GM18873 (cell line): Measurements from ENCODE around the gene ENPP1.
"Not testable (repeated sequence)": the region's sequence is repeated elsewhere in the genome, so short reads cannot be mapped to it uniquely, and the experiment has no call there.

Source experiments
- ATAC-seq: cut with Tn5 transposase; IDR thresholded peaks from one replicate; pipeline ENCODE4 v1.9.1; 2021; ENCODE audit warnings: mild to moderate bottlenecking, moderate library complexity, moderate number of reproducible peaks; ENCODE audit not compliant: unreplicated experiment, low FRiP score

The ENPP1 gene

GRCh38 chr6:131862476-131862875 lies 54.7 kb downstream of the ENPP1 start:
- no peak for ATAC-seq

- ATAC-seq = no peak
Measured at GRCh38 chr6:131867744-131868143, 59.9 kb downstream of the ENPP1 start.

GRCh38 chr6:131868836-131869235 lies 61.0 kb downstream of the ENPP1 start:
- ATAC-seq = no peak

GRCh38 chr6:131875647-131876046 lies 67.8 kb downstream of the ENPP1 start:
- ATAC-seq = no peak

GRCh38 chr6:131876545-131876944 lies 68.7 kb downstream of the ENPP1 start:
- ATAC-seq = no peak

GRCh38 chr6:131877999-131878789 lies 70.4 kb downstream of the ENPP1 start:
- ATAC-seq = no peak

GRCh38 chr6:131883016-131883415 lies 75.2 kb downstream of the ENPP1 start:
- ATAC-seq = no peak

GRCh38 chr6:131885237-131885636 lies 77.4 kb downstream of the ENPP1 start:
- ATAC-seq = no peak

- ATAC-seq = no peak
Measured at GRCh38 chr6:131886517-131886916, 78.7 kb downstream of the ENPP1 start.

GRCh38 chr6:131890091-131890490 lies 82.3 kb downstream of the ENPP1 start:
- ATAC-seq = no peak

- ATAC-seq = no peak
Measured at GRCh38 chr6:131893198-131893597, 85.4 kb downstream of the ENPP1 start.

GRCh38 chr6:131894493-131895424 lies 86.9 kb downstream of the ENPP1 start:
- no peak for ATAC-seq

- ATAC-seq = no peak
Measured at GRCh38 chr6:131897050-131897435, 89.2 kb downstream of the ENPP1 start.

GRCh38 chr6:131897621-131898020 lies 89.8 kb downstream of the ENPP1 start:
- ATAC-seq = no peak

- ATAC-seq = no peak
Measured at GRCh38 chr6:131898718-131899117, 90.9 kb downstream of the ENPP1 start.

- no peak for ATAC-seq
Measured at GRCh38 chr6:131900231-131900630, 92.4 kb downstream of the ENPP1 start.

- not testable (repeated sequence) for ATAC-seq
Measured at GRCh38 chr6:131901326-131901873, 93.6 kb downstream of the ENPP1 start.

- not testable (repeated sequence) for ATAC-seq
Measured at GRCh38 chr6:131903734-131904133, 95.9 kb downstream of the ENPP1 start.

GRCh38 chr6:131908787-131909186 lies 101.0 kb downstream of the ENPP1 start:
- not testable (repeated sequence) for ATAC-seq

GRCh38 chr6:131909408-131910218 lies 101.8 kb downstream of the ENPP1 start:
- ATAC-seq = peak; percentile 97
